Small intestine (tissue), 7 donors: Measurements from ENCODE around the gene GATA5. TPM values are rescaled to one million over a fixed set of nuclear protein-coding genes. Genes with fewer than 3 reads are reported as not detected.

Experiments used
- DNase-seq, 2 donors: peaks; one replicate each; pipeline versions ENCODE4 v3.0.0 to v3.0.0-alpha.2; 2013
- FAIRE-seq: peaks from 2 replicates; lab custom pipeline; 2012; peaks lifted over from hg19 to GRCh38; lab: Jason Lieb, UNC
- H3K27ac ChIP-seq, 3 donors: one replicate each; pipeline ENCODE4 v1.5.1; 2013; ENCODE audit warnings: low read length in 2 of 3, mild to moderate bottlenecking in 2 of 3, control low read depth in 1 of 3, inconsistent platforms in 1 of 3, low read depth in 1 of 3, moderate library complexity in 1 of 3
- H3K27me3 ChIP-seq, 3 donors: one replicate each; pipeline ENCODE4 v1.6.1; 2013; ENCODE audit warnings: low read length in 3 of 3, inconsistent platforms in 1 of 3; ENCODE audit not compliant: control insufficient read depth in 3 of 3, insufficient read depth in 3 of 3
- H3K36me3 ChIP-seq, 3 donors: one replicate each; pipeline ENCODE4 v1.6.1; 2013; ENCODE audit warnings: low read length in 3 of 3, inconsistent platforms in 1 of 3, low read depth in 1 of 3, mild to moderate bottlenecking in 1 of 3, moderate library complexity in 1 of 3; ENCODE audit not compliant: control insufficient read depth in 3 of 3, insufficient read depth in 2 of 3
- H3K4me1 ChIP-seq, 3 donors: one replicate each; pipeline ENCODE4 v1.6.1; 2013; ENCODE audit warnings: low read length in 2 of 3, inconsistent platforms in 1 of 3, low read depth in 1 of 3, mild to moderate bottlenecking in 1 of 3, moderate library complexity in 1 of 3; ENCODE audit not compliant: control insufficient read depth in 3 of 3, insufficient read depth in 2 of 3
- H3K4me3 ChIP-seq, 3 donors: one replicate each; pipeline ENCODE4 v1.5.1; 2013; ENCODE audit warnings: low read length in 3 of 3, control low read depth in 1 of 3, inconsistent platforms in 1 of 3, low read depth in 1 of 3, mild to moderate bottlenecking in 1 of 3, moderate library complexity in 1 of 3
- H3K9me3 ChIP-seq, 2 donors: one replicate each; pipeline ENCODE4 v1.6.1; 2013; ENCODE audit warnings: low read depth in 1 of 2, low read length in 1 of 2; ENCODE audit not compliant: control insufficient read depth in 2 of 2, insufficient read depth in 1 of 2
- WGBS, 3 donors: extraction: QIAGEN DNeasy Blood & Tissue Kit; methylation state at CpG; one replicate each; pipeline ENCODE4 v1.1.7; 2013; 5-methylcytosine and 5-hydroxymethylcytosine counted together
- polyA plus RNA-seq, 4 donors: library from polyadenylated mRNA; stranded (reverse) in 3 of 4; unstranded in 1 of 4; fragments of 200-250 nt in 3 of 4; fragments of 120-200 nt in 1 of 4; gene quantifications; one replicate each; pipeline versions ENCODE4 v1.2.1 to v1.2.3, GENCODE V29; 2013
- donor health status: healthy with polysubstance abuse.
- donor health status: control.
- donor health status: control.
- donor health status: Bipolar disorder and iron deficiency.
- donor health status: healthy.

GATA5 gene
- polyA plus RNA-seq, 4 donors: 11.9 to 52.9 (median 34.7) TPM

DNA sequence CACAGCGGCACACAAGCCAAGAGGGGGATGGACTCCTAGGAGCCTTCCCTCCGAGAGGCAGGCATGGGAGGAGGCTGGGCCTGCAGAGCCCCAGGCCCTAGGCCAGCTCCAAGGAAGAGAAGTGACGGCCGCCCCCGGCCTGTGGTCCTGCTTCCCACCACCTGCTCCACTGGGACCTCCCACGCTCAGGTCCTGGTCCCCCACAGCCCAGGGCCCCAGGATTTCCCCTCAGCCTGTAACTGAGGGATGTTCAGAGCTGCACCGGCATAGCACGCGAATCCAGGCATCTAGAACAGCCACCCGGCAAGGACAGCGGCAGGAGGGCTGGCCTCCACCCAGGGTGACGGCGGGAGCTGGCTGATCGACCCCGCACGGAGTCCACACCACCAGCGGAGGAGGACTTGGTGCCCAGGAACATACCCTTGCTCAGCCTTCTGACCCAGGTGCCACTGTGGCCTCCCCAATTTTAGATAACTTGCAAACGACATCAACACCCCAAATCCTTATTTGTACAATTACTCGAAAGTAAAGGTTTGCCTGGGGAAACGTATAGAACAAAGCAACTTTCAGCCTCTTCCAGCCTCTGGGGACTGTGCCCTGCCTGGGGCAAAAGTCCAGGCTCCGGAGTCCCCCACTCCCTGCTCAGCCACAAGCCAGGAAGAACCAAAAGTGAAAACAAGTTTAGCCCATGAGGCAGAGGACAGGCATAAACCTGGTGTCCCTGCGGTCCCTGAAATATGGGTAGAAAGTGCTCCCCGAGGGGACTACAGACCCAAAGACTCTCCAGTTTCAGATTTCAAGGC is 3.5 kb downstream of the GATA5 start:
- Histone ChIP-seq H3K27ac (peak overlapping the region; percentile 94 to 99 (median 96)), H3K27me3 (peaks cover 0 to 26% (median 13%) of the 10 kb centered on the region in 3 donors), H3K9me3 (no peaks in the 10 kb centered on the region), H3K36me3 (peaks cover 0 to 72% (median 0%) of the 10 kb centered on the region in 3 donors), H3K4me3 (peak overlapping the region in 2 of 3 donors; percentile 63 to 91), H3K4me1 (peaks cover 0 to 30% (median 0%) of the 10 kb centered on the region in 3 donors)
- FAIRE-seq (no peak), DNase-seq (peak; percentile 91 to 92)
- WGBS, 3 donors: 19 to 66% (median 51%) methylated on average over 22 to 23 of the region's 23 CpGs

DNA sequence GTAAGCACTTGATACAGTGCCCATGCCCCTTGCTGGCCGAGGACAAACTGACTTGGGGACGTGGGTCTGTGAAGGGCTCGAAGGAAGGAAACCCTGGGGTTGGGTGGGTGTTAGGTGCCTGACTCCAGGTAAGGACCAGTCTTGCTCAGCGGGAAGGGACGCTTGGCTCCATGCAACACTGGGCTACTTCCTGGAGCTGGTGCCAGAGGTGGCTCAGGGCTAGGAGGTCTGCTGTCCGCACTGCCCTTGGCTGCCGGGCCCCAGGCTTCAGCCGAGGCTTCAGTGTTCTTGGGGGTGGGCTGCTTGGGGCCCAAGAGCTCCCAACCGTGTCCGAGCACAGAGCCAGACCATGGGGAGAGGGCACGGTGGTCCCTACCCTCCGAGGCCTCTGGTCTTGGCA is 5.3 kb downstream of the GATA5 start:
- FAIRE-seq: no peak
- H3K4me3 ChIP-seq: no peak overlapping the region

DNA sequence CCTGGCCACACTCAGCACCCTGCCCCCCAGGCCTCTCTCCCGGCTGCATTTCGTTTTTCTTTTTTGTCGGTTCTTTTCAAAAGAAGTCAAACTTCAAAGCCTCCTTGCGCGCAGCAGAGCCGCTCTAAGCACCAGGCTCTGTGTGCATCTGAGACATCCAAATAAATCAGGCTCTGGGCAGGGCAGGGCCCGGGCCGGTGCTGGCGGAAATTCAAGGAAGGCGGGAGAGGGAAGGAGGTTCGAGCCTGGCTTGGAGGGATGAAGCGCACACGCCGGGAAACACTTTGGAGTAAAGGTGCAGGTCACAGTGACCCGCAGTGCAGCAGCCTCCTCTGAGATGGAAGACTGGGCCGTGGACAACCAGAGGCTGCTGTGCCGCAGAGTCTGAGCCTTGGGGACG is 5.8 kb downstream of the GATA5 start:
- H3K27ac ChIP-seq: no peak overlapping the region
- H3K9me3 ChIP-seq: no peaks in the 10 kb centered on the region
- H3K4me3 ChIP-seq: no peak overlapping the region
- H3K4me1 ChIP-seq: peaks cover 0 to 30% (median 0%) of the 10 kb centered on the region in 3 donors
- FAIRE-seq: no peak
- H3K36me3 ChIP-seq: peaks cover 0 to 95% (median under 1%) of the 10 kb centered on the region in 3 donors
- 47 to 61% (median 59%) methylated on average over 18 of the region's 18 CpGs for WGBS, 3 donors
- no peak for DNase-seq
- H3K27me3 ChIP-seq: peaks cover 0 to 17% (median 4%) of the 10 kb centered on the region in 3 donors

More for the DNA sequence above, 5.3 kb downstream of the GATA5 start:
- Histone ChIP-seq H3K36me3 (peaks cover 0 to 91% (median 0%) of the 10 kb centered on the region in 3 donors), H3K27me3 (peaks cover 0 to 21% (median 5%) of the 10 kb centered on the region in 3 donors), H3K9me3 (no peaks in the 10 kb centered on the region), H3K27ac (no peak overlapping the region), H3K4me1 (peaks cover 0 to 30% (median 0%) of the 10 kb centered on the region in 3 donors)
- no peak for DNase-seq
- WGBS, 3 donors: 63 to 72% (median 70%) methylated on average over 12 of the region's 12 CpGs

DNA sequence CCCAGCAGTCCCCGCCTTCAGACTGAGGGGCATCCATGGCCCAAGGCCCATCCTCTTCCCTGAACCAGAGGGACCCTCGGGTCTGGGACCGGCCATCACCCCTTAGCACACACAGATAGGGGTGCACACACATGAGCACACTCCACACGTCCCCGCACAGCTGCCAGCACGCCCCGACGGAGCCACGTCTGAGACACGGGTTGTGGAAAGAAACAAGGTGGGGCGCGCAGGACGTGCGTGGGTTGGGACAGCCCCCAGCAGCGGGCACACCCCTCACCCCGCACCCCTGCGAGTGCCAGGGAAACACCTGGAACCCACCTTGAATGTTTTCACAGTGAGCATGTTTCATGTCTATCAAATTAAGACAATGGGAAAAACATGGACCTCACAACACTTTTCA is 6.4 kb downstream of the GATA5 start:
- WGBS, 3 donors: 81 to 89% (median 84%) methylated on average over 17 of the region's 17 CpGs
- Histone ChIP-seq H3K27me3 (peaks cover 0 to 13% (median 0%) of the 10 kb centered on the region in 3 donors), H3K36me3 (peaks cover 2 to 97% (median 4%) of the 10 kb centered on the region in 3 donors), H3K4me1 (peaks cover 0 to 34% (median 0%) of the 10 kb centered on the region in 3 donors), H3K27ac (no peak overlapping the region), H3K9me3 (no peaks in the 10 kb centered on the region), H3K4me3 (no peak overlapping the region)
- no peak for FAIRE-seq
- no peak for DNase-seq

DNA sequence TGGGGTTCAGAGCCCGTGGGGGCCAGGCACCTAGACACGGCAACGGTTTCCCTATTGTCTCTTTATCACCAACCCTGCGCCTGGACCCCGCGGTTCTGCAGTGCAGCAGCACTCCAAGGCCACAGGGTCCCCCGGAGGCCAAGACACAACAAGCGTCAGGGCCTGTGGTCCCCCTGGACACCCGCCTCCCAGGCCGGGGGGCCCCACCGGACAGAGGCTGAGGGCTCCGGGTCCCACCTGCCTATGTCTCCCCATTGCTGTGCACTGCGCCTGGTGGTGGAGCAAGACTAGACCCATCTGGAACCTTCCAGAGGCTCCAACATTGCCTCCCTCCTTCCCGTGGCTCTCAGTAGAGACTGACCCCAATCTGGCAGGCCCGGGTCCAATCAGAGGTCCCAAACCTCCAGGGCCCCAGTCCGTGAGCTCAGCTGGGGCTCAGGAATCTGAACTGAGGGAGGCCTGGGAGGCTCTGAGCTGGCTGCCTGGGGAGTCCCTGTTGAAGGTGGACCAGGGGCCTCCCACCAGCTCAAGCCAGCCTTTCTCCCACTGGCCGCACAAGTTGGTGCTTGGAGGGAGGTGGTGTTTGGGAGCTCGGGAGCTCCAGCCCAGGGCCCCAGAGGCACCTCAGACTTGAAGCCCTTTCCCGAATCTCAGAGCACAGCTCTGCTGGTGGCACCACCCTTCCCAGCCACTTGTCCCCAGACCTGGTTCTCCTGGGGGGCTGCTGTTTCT is 8.8 kb downstream of the GATA5 start:
- DNase-seq (no peak), FAIRE-seq (no peak)
- Histone ChIP-seq H3K4me1 (peaks cover 0 to 36% (median 0%) of the 10 kb centered on the region in 3 donors), H3K27ac (no peak overlapping the region), H3K4me3 (no peak overlapping the region), H3K36me3 (peaks cover 2 to 99% (median 4%) of the 10 kb centered on the region in 3 donors), H3K27me3 (peaks cover 0 to 5% (median 0%) of the 10 kb centered on the region in 3 donors), H3K9me3 (no peaks in the 10 kb centered on the region)
- WGBS, 3 donors: 85 to 88% (median 86%) methylated on average over 17 to 19 of the region's 19 CpGs

DNA sequence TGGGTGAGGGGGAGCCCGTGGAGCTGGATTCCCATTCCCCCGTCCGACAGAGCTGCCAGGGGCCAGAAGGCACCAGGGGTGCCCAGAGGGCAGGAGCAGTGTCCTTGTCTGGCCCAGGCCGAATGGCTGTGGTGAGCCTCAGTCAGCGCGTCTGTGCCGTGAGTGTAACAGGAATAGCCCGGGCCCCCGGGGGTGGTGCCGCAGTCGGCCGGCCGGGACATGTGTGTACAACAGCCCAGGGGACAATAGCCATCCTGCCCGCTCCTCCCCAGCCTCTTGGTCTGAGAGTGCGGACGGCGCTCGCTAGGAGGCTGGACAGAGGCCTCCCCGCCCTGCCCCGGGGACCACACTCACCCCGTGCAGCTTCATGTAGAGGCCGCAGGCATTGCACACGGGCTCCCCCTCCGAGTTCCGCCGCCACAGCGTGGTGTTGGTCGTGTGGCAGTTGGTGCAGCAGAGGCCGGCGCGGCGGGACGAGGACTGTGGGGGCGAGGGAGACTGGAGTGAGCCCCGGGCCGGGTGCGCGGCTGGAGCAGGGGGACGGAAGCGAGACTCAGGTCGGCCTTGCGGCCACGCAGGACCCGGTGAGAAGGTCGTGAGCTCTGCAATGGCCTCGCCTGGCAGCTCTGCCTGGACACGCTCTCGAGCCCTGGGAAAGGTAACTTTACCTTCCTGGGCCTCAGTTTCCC is 9.6 kb downstream of the GATA5 start:
- FAIRE-seq: no peak
- 84 to 89% (median 86%) methylated on average over 40 to 48 of the region's 48 CpGs for WGBS, 3 donors

DNA sequence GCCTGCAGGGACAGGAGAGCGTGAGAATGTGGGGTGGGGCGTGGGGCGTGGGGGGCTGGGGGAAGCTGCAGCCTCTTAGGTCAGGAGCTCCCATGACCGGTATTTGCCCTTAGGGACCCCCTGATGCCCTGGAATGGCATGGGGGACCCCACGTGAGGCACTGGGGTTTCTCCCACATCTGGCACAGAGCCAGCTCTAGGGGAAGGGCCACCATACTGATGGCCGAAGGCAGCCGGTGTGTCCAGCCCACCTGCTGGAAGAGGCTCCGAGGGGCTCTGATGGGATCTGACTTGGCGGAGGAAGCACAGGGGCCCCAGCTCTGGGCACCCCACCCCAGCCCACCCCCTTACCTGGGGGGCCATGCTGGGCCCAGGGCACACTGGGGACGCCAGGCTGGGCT is 10.8 kb downstream of the GATA5 start:
- Histone ChIP-seq H3K27me3 (no peaks in the 10 kb centered on the region), H3K36me3 (peaks cover 2 to 84% (median 4%) of the 10 kb centered on the region in 3 donors), H3K9me3 (no peaks in the 10 kb centered on the region), H3K27ac (no peak overlapping the region), H3K4me3 (no peak overlapping the region), H3K4me1 (peaks cover 0 to 35% (median 2%) of the 10 kb centered on the region in 3 donors)
- DNase-seq: no peak
- 80 to 85% (median 82%) methylated on average over 8 to 10 of the region's 10 CpGs for WGBS, 3 donors
- no peak for FAIRE-seq

More for the DNA sequence above, 9.6 kb downstream of the GATA5 start:
- peaks cover 0 to 39% (median 0%) of the 10 kb centered on the region in 3 donors for H3K4me1 ChIP-seq
- no peak for DNase-seq
- H3K4me3 ChIP-seq: no peak overlapping the region
- no peaks in the 10 kb centered on the region for H3K9me3 ChIP-seq
- peaks cover 0 to 5% (median 0%) of the 10 kb centered on the region in 3 donors for H3K27me3 ChIP-seq
- H3K27ac ChIP-seq: no peak overlapping the region
- H3K36me3 ChIP-seq: peaks cover 2 to 93% (median 4%) of the 10 kb centered on the region in 3 donors

DNA sequence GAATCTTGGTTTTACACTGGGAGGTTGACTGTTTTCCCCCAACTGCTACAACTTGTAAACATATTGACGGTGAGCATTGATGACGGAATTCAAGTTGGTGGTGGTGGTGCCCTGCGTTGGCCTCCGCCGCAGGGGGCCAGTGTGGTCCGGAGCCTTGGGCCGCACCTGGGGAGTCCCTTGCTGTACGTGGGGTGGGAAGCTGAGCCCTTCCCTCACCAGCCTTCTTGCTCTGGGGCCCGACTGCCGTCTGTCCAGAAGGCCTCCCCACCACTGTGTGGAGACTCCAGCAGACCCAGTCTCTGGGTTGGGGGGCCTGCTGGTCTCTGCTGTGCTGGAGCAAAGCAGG is 11.4 kb downstream of the GATA5 start:
- no peak overlapping the region for H3K4me3 ChIP-seq
- peaks cover 2 to 79% (median 4%) of the 10 kb centered on the region in 3 donors for H3K36me3 ChIP-seq
- H3K27me3 ChIP-seq: no peaks in the 10 kb centered on the region
- H3K27ac ChIP-seq: no peak overlapping the region
- H3K4me1 ChIP-seq: peaks cover 0 to 31% (median 2%) of the 10 kb centered on the region in 3 donors
- DNase-seq (no peak), FAIRE-seq (no peak)
- 88 to 92% (median 89%) methylated on average over 10 of the region's 10 CpGs for WGBS, 3 donors
- H3K9me3 ChIP-seq: no peaks in the 10 kb centered on the region
